ENCODE data around the gene MCCC2.
"Not testable (repeated sequence)": the region's sequence is repeated elsewhere in the genome, so short reads cannot be mapped to it uniquely, and the experiment has no call there.

The MCCC2 gene

DNA sequence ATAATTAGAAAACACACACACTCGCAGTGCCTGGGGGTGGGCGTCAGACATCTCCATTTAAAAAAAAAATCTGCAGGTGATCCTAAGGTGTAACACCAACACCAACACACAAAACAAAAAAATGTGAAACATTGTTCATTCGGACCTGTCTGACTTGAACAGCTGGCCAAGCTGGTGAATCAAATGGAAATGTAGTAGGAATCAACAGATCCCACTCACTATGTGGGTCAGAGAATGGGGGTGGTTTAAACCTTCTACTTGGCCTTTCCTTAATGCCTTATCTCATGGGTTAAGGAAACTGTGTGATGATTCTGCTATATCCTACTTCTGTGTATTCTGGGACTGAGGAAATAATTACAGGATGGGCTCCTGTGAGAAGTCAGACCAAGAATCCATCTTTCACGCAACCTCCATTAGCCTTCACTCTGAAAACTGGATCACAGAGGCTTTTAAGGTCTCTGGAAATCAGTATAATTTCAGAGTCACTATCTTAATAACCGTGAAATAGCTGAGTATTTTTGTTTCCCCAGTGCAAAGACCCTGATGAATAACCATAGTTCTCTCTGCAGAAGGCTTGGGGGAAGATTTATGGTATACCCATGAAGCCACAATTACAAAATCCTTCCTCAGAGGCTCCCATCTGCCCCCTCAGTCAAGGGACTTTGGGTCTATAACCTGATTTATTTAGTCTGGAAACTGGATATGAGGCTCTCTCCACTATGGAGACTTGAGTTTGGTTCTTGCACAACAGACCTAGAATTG, 17.2 kb upstream of the MCCC2 start:
- ChIA-PET CTCF (no interaction called here), POLR2A (no interaction called here)
- TF ChIP-seq, protein P1, sequence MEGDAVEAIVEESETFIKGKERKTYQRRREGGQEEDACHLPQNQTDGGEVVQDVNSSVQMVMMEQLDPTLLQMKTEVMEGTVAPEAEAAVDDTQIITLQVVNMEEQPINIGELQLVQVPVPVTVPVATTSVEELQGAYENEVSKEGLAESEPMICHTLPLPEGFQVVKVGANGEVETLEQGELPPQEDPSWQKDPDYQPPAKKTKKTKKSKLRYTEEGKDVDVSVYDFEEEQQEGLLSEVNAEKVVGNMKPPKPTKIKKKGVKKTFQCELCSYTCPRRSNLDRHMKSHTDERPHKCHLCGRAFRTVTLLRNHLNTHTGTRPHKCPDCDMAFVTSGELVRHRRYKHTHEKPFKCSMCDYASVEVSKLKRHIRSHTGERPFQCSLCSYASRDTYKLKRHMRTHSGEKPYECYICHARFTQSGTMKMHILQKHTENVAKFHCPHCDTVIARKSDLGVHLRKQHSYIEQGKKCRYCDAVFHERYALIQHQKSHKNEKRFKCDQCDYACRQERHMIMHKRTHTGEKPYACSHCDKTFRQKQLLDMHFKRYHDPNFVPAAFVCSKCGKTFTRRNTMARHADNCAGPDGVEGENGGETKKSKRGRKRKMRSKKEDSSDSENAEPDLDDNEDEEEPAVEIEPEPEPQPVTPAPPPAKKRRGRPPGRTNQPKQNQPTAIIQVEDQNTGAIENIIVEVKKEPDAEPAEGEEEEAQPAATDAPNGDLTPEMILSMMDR (IDR thresholded peaks at IDR 0.05; ENCODE audit: insufficient read depth, low read length, missing control alignments) = no peak

DNA sequence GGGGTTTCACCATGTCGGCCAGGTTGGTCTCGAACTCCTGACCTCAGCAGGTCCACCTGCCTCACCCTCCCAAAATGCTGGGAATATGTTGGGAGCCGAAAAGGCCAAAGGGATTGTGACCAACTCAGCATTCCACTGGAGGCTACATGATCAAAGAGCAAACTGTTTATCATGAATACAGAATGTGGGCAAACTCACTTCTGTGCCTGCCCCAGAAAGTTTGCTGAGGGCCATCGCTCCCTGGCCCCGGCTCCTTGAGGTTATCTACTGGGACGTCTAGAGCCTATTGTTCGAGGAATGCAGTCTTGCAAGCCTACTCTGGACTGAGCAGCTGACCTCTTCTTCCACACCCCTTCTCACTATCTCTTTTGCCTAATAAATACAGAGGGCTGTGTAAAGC, 15.3 kb upstream of the MCCC2 start:
- DNase-seq (ENCODE audit: low read depth, low spot score); H3K4me3 ChIP-seq (ENCODE audit: low read depth, low read length); CTCF ChIA-PET; POLR2A ChIA-PET: not testable (repeated sequence)

More for the DNA sequence above, 17.2 kb upstream of the MCCC2 start:
- DNase-seq (ENCODE audit: low read depth, low spot score) = no peak
- no peak overlapping the region for H3K4me3 ChIP-seq (ENCODE audit: low read depth, low read length)

DNA sequence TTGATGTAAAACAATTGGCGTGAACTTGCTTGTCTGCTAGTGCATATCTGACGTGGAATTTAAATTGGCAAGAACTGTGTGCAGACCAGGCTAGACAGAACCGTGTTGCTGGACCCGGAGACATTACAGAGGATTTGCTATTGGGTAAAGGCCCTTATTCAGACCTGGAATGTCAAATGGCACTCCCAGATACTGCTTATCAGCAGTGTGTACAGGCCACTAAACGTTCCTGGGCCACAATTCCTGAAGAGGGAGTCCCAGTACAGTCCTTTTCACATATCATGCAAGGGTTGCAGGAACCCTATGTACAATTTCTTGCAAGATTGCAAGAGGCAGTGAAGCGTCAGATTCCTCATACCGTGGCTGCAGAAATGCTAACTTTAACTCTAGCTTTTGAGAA, 13.5 kb upstream of the MCCC2 start:
- DNase-seq (ENCODE audit: low read depth, low spot score) = no peak
- no peak overlapping the region for H3K4me3 ChIP-seq (ENCODE audit: low read depth, low read length)
- ChIA-PET CTCF (no interaction called here), POLR2A (no interaction called here)
- TF ChIP-seq, protein P1 (IDR thresholded peaks at IDR 0.05; ENCODE audit: insufficient read depth, low read length, missing control alignments) = no peak

DNA sequence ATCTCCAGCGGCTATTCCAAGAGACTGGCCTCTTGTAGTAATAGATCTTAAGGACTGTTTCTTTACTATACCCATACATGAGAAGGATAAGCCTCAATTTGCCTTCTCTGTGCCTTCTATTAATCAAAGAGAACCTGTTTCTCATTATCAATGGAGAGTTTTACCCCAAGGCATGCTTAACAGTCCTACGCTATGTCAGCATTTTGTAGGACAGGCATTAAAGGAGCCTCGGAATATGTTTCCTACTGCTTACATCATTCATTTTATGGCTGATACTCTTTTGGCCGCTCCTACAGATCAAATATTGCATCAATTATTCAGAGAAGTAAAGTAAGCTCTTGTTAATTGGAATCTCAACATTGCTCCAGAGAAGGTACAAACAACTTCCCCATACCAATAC, 11.6 kb upstream of the MCCC2 start:
- POLR2A ChIA-PET; CTCF ChIA-PET; H3K4me3 ChIP-seq (ENCODE audit: low read depth, low read length); DNase-seq (ENCODE audit: low read depth, low spot score): not testable (repeated sequence)

DNA sequence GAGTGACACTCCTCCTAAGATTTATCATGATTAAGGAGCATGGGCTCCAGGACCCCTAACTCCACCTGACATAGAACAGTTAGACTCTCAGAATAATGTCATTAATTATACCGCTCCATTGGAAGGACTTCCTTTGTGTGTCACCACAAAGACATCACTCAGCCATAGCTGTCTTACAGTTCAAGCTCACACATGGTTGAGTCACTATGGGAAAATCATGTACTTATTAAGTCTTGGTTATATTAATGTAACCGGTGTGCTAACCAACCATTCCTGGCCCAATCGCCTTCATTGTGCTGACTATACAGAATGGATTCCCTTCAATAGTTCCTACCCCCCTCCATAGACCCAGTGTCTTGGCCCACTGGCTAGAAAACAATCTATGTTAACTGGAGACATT, 10.9 kb upstream of the MCCC2 start:
- H3K4me3 ChIP-seq (ENCODE audit: low read depth, low read length) = no peak overlapping the region
- no peak for DNase-seq (ENCODE audit: low read depth, low spot score)
- TF ChIP-seq, protein P1 (IDR thresholded peaks at IDR 0.05; ENCODE audit: insufficient read depth, low read length, missing control alignments) = no peak
- POLR2A ChIA-PET = no interaction called here
- CTCF ChIA-PET = no interaction called here

DNA sequence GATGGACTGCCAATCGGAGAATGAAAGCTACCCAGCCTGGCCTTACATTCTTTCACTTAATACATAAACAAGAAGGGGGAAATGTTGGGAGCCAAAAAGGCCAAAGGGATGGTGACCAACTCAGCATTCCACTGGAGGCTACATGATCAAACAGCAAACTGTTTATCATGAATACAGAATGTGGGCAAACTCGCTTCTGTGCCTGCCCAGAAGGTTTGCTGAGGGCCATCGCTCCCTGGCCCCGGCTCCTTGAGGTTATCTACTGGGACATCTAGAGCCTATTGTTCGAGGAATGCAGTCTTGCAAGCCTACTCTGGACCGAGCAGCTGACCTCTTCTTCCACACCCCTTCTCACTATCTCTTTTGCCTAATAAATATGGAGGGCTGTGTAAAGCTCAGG, 9.3 kb upstream of the MCCC2 start:
- CTCF ChIA-PET = interaction anchor here (1.3 to 1.5 kb wide), 2 partner anchors 18 to 23 kb away, joined by 4 to 6 read pairs; no protein-coding TSS in a partner anchor
- DNase-seq (ENCODE audit: low read depth, low spot score); POLR2A ChIA-PET; H3K4me3 ChIP-seq (ENCODE audit: low read depth, low read length): not testable (repeated sequence)

DNA sequence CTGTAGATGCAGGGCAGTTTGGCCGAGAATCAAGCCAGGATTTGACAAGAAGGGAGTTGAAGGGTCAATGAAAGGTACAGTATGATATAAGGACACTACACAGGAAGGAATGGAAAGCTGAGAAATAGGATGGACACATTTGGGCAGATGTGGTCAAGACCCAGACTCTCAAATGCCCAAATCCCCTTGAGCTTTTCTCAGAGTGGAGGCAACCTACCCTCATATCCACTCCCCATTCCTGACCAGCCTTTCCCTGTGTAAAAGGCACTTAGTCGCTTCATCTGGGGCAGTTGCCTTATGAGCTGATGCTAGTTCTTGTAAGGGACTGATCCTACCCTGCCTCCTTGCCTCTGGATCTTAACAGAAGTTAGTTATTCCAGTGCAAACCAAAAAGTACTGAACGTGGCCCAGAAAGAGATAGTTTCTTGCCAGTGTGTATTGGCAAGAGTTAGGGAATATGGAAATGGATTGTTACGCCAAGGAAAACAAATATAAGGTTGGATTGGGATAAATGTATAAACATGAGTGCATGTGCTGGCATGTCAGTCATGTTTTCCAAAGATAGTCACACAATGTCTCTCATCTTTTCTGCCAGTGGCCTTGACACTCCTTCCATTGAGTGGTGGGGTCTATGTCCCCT, 4.1 kb upstream of the MCCC2 start:
- ChIA-PET CTCF (interaction anchor here (1.5 to 2.8 kb wide), 2 partner anchors 10 to 18 kb away, joined by 3 to 13 read pairs; no protein-coding TSS in a partner anchor), POLR2A (no interaction called here)
- H3K4me3 ChIP-seq (ENCODE audit: low read depth, low read length) = no peak overlapping the region
- TF ChIP-seq, protein P1 (IDR thresholded peaks at IDR 0.05; ENCODE audit: insufficient read depth, low read length, missing control alignments) = no peak
- no peak for DNase-seq (ENCODE audit: low read depth, low spot score)

All from AG04449 (cell line).